Tibial nerve (tissue), 4 donors: ENCODE data around the gene CDC42EP3. TPM values are rescaled to one million over a fixed set of nuclear protein-coding genes. Genes with fewer than 3 reads are reported as not detected.

ENCODE experiments used
- DNase-seq, 2 donors: peaks; one replicate each; pipeline ENCODE4 v3.0.0-alpha.2; 2019; ENCODE audit warnings: low spot score in 2 of 2
- H3K27ac ChIP-seq, 4 donors: fragments of 200-600 bp; sonication (generic) in 3 of 4; one replicate each; pipeline ENCODE4 v1.5.1; 2017 to 2019; ENCODE audit warnings: mild to moderate bottlenecking in 1 of 4
- H3K27me3 ChIP-seq, 2 donors: fragments of 200-600 bp; sonication (generic) in 1 of 2; one replicate each; pipeline versions ENCODE4 v1.5.1 to v1.6.0; 2017 to 2019
- H3K36me3 ChIP-seq, 3 donors: fragments of 200-600 bp; sonication (generic); one replicate each; pipeline ENCODE4 v1.5.1; 2018 to 2019
- H3K4me1 ChIP-seq, 4 donors: fragments of 200-600 bp; sonication (generic) in 3 of 4; one replicate each; pipeline ENCODE4 v1.5.1; 2017 to 2019
- H3K4me3 ChIP-seq, 4 donors: fragments of 200-600 bp; sonication (generic) in 3 of 4; one replicate each; pipeline ENCODE4 v1.5.1; 2017 to 2019; ENCODE audit warnings: mild to moderate bottlenecking in 1 of 4, moderate library complexity in 1 of 4
- H3K9me3 ChIP-seq, 4 donors: fragments of 200-600 bp; sonication (generic) in 3 of 4; one replicate each; pipeline ENCODE4 v1.5.1; 2017 to 2019
- EP300 ChIP-seq, 2 donors: sonication (generic); formaldehyde crosslinking; IDR thresholded peaks; one replicate each; pipeline ENCODE4 v1.6.1; 2017; ENCODE audit warnings: antibody characterized with exemption in 2 of 2, mild to moderate bottlenecking in 1 of 2
- POLR2A ChIP-seq, 2 donors: fragments of 450-650 bp; IDR thresholded peaks; one replicate each; pipeline ENCODE4 v1.6.1; 2017; ENCODE audit warnings: antibody characterized with exemption in 2 of 2, mild to moderate bottlenecking in 2 of 2, moderate library complexity in 2 of 2
- WGBS, 2 donors: methylation state at CpG; one replicate each; pipeline ENCODE4 v1.1.5; 2018; 5-methylcytosine and 5-hydroxymethylcytosine counted together
- total RNA-seq, 4 donors: library from RNA; depleted of rRNA; stranded (reverse); fragments of >200 nt; gene quantifications; one replicate each; pipeline ENCODE4 v1.1.0, GENCODE V29; 2016
- TF ChIP-seq, protein P1 (sequence below), 5 experiments: fragments of 200-600 bp in 3 of 5; fragments of 450-650 bp in 2 of 5; sonication (generic) in 3 of 5; IDR thresholded peaks; one replicate each; pipeline ENCODE4 v1.5.1; 2016 to 2019; ENCODE audit warnings: antibody characterized with exemption in 5 of 5, mild to moderate bottlenecking in 3 of 5, moderate library complexity in 2 of 5

Gene CDC42EP3
- total RNA-seq, 4 donors from 2014 or later = 31.8 to 58.6 (median 40.2) TPM

DNA sequence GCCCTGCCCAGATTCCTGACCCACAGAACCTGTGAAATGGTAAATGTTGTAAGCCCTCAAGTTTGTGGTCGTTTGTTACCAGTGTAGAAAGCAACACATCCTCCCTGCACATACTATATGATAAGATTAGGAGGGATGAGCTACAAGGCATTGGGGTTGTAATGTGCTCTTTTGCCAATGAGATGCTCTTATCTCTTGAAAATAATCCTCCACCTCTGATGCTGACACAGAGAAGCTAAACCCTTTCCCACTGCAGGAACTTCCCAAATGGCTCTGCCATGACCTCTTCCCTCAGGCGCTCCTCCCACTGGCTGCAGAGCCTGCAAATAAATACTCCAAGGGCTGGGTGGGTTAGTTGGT, 23.5 kb downstream of the CDC42EP3 start:
- no peak overlapping the region for H3K4me3 ChIP-seq
- 79 to 87% methylated on average over 2 of the region's 2 CpGs for WGBS, 2 donors
- H3K4me1 ChIP-seq = peaks cover 0 to 78% (median 17%) of the 10 kb centered on the region in 4 donors
- H3K27ac ChIP-seq = peak overlapping the region in 2 of 4 donors; percentile 66 to 70
- TF ChIP-seq, protein P1, sequence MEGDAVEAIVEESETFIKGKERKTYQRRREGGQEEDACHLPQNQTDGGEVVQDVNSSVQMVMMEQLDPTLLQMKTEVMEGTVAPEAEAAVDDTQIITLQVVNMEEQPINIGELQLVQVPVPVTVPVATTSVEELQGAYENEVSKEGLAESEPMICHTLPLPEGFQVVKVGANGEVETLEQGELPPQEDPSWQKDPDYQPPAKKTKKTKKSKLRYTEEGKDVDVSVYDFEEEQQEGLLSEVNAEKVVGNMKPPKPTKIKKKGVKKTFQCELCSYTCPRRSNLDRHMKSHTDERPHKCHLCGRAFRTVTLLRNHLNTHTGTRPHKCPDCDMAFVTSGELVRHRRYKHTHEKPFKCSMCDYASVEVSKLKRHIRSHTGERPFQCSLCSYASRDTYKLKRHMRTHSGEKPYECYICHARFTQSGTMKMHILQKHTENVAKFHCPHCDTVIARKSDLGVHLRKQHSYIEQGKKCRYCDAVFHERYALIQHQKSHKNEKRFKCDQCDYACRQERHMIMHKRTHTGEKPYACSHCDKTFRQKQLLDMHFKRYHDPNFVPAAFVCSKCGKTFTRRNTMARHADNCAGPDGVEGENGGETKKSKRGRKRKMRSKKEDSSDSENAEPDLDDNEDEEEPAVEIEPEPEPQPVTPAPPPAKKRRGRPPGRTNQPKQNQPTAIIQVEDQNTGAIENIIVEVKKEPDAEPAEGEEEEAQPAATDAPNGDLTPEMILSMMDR (IDR thresholded peaks at IDR 0.05) = no peak
- TF ChIP-seq POLR2A (IDR thresholded peaks at IDR 0.05) = no peak
- no peak for TF ChIP-seq EP300 (IDR thresholded peaks at IDR 0.05)
- no peaks in the 10 kb centered on the region for H3K27me3 ChIP-seq
- no peak for DNase-seq
- H3K36me3 ChIP-seq = peaks cover 0 to 33% (median 0%) of the 10 kb centered on the region in 3 donors
- H3K9me3 ChIP-seq = no peaks in the 10 kb centered on the region

DNA sequence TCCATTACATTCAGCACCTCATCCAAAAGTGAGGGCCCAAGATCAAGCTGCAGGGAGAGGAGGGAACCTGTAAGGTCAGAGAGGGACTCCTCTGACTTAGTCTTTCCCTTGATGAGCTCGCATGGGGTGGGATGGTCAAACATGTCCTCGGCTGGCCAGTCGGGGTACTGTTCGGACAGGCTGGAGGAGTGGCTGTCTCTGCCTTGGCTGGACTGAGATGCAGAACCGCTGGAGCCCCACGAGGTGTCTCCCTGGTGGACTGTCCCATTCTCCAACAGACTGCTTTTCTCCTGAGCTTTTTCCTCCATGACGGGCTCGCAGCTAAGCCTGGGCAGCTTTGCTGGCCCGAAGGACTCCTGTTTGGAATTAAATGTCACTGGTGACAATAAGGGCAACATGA, 25.6 kb downstream of the CDC42EP3 start:
- Histone ChIP-seq H3K27ac (peak overlapping the region in 1 of 4 donors; percentile 48), H3K4me3 (no peak overlapping the region), H3K9me3 (no peaks in the 10 kb centered on the region), H3K4me1 (peaks cover 0 to 77% (median 18%) of the 10 kb centered on the region in 4 donors), H3K27me3 (no peaks in the 10 kb centered on the region), H3K36me3 (peaks cover 0 to 33% (median 0%) of the 10 kb centered on the region in 3 donors)
- TF ChIP-seq EP300 (IDR thresholded peaks at IDR 0.05) = no peak
- TF ChIP-seq POLR2A (IDR thresholded peaks at IDR 0.05) = no peak
- TF ChIP-seq, protein P1 (IDR thresholded peaks at IDR 0.05) = no peak
- WGBS, 2 donors = 92 to 97% methylated on average over 9 of the region's 9 CpGs
- DNase-seq = no peak

DNA sequence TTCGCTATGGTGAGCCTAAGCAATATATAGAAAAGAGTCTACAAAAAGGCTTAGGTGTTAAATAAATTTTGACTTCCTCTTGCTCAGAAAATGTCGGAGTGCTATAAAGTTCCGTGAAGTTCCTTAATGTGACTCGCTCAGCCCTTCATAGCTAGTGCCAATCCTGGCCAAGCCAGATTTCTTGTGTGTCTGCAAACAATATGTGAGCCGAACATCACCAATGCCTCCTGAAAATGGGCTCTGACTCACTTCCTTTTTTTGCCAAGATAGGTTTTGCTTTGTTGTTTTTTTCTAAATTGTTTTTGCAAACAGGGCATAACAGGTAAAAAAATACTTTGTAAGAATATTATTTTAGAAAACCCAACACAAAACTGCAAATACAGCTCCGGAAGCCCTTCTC, 26.1 kb downstream of the CDC42EP3 start:
- Histone ChIP-seq H3K9me3 (no peaks in the 10 kb centered on the region), H3K36me3 (peaks cover 0 to 33% (median 0%) of the 10 kb centered on the region in 3 donors), H3K4me3 (no peak overlapping the region), H3K27me3 (no peaks in the 10 kb centered on the region), H3K4me1 (peaks cover 0 to 73% (median 13%) of the 10 kb centered on the region in 4 donors), H3K27ac (peak overlapping the region in 1 of 4 donors; percentile 48)
- no peak for TF ChIP-seq EP300 (IDR thresholded peaks at IDR 0.05)
- TF ChIP-seq, protein P1 (IDR thresholded peaks at IDR 0.05) = no peak
- no peak for TF ChIP-seq POLR2A (IDR thresholded peaks at IDR 0.05)
- 74 to 84% methylated on average over 6 of the region's 6 CpGs for WGBS, 2 donors
- no peak for DNase-seq

DNA sequence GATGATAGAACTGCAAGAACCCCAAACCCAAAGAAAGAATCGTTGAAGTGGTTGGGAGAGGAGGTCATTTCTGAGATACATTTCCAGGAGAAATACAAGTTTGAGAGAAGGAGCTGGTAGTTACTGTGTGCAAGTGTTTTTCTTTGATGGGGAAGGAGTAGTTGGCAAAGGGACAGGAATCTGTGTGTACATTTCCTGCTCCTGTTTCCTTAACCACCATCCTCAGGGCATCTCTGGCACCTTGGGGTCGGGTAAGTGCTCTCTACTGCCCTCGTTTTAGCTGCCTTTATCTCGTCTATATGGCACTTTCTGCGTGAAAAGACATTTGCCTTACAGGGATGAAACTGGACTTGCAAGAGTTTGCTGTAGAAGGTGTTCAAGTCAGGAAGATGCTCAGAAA, 27.3 kb downstream of the CDC42EP3 start:
- Histone ChIP-seq H3K36me3 (peaks cover 0 to 31% (median 0%) of the 10 kb centered on the region in 3 donors), H3K27me3 (no peaks in the 10 kb centered on the region), H3K4me3 (no peak overlapping the region), H3K4me1 (peaks cover 0 to 62% (median 11%) of the 10 kb centered on the region in 4 donors), H3K9me3 (no peaks in the 10 kb centered on the region), H3K27ac (no peak overlapping the region)
- DNase-seq = no peak
- 81 to 93% methylated on average over 5 of the region's 5 CpGs for WGBS, 2 donors
- TF ChIP-seq EP300 (IDR thresholded peaks at IDR 0.05) (no peak), POLR2A (IDR thresholded peaks at IDR 0.05) (no peak)
- TF ChIP-seq, protein P1 (IDR thresholded peaks at IDR 0.05) = no peak

DNA sequence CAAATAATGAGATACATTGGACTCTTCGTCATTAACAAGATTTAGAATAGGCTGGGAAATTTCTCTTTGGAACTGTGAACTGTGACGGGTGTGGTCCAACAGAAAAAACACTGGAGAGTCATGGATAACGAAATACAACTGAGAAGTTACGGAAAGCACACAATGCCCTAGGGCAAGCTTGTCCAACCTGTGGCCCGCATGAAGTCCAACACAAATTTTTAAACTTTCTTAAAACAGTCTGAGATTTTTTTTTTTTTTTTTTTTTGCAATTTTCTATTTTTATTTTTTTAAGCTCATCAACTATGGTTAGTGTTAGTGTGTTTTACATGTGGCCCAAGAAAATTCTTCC, 27.7 kb downstream of the CDC42EP3 start:
- Histone ChIP-seq H3K36me3 (peaks cover 0 to 31% (median 0%) of the 10 kb centered on the region in 3 donors), H3K4me3 (no peak overlapping the region), H3K27me3 (no peaks in the 10 kb centered on the region), H3K9me3 (no peaks in the 10 kb centered on the region), H3K4me1 (peaks cover 0 to 59% (median 11%) of the 10 kb centered on the region in 4 donors), H3K27ac (no peak overlapping the region)
- WGBS, 2 donors = 85 to 86% methylated on average over 5 of the region's 5 CpGs
- no peak for TF ChIP-seq POLR2A (IDR thresholded peaks at IDR 0.05)
- TF ChIP-seq, protein P1 (IDR thresholded peaks at IDR 0.05) = no peak
- no peak for TF ChIP-seq EP300 (IDR thresholded peaks at IDR 0.05)
- DNase-seq = no peak
